OCI-LY1 (cell line): ENCODE measurements around the gene CMTR1.

Source experiments
- EZH2 ChIP-seq: fragments of 200-600 bp; sonication (generic), shearing (Covaris generic); IDR thresholded peaks from 2 replicates; pipeline ENCODE4 v1.8.0; 2017; ENCODE audit warnings: borderline replicate concordance, mixed run types, mild to moderate bottlenecking, antibody characterized with exemption, low read length, moderate library complexity, mixed read lengths
- TF ChIP-seq, protein P1 (sequence below): fragments of 200-600 bp; sonication (generic), shearing (Covaris generic); IDR thresholded peaks from 2 replicates; pipeline ENCODE4 v1.5.1; 2017; ENCODE audit warnings: mild to moderate bottlenecking, antibody characterized with exemption, low read length, moderate library complexity, mixed read lengths

DNA sequence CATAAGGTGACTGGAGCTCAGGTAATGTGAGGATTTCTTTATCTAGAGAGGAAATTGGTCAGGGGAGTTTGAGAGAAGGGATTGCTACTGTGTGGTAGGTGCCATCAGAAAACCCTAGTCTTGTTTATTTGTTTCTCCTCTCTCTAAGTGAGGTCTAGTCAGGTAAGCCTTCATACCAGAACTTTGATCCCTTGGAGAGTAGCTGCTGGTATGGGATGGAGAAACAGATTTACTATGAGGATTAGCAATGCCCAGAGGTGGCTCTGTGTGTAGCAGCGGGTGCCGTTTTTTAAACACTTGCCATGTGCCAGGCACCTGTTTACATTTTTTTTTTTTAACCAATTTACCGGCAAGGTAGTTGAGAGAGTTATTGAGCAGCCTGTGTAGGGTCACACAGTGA lies 19.5 kb downstream of the CMTR1 start:
- TF ChIP-seq, protein P1, sequence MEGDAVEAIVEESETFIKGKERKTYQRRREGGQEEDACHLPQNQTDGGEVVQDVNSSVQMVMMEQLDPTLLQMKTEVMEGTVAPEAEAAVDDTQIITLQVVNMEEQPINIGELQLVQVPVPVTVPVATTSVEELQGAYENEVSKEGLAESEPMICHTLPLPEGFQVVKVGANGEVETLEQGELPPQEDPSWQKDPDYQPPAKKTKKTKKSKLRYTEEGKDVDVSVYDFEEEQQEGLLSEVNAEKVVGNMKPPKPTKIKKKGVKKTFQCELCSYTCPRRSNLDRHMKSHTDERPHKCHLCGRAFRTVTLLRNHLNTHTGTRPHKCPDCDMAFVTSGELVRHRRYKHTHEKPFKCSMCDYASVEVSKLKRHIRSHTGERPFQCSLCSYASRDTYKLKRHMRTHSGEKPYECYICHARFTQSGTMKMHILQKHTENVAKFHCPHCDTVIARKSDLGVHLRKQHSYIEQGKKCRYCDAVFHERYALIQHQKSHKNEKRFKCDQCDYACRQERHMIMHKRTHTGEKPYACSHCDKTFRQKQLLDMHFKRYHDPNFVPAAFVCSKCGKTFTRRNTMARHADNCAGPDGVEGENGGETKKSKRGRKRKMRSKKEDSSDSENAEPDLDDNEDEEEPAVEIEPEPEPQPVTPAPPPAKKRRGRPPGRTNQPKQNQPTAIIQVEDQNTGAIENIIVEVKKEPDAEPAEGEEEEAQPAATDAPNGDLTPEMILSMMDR: no peak
- no peak for TF ChIP-seq EZH2
